Endothelial cell of umbilical vein (primary cell): ENCODE measurements around the gene RIOK2. TPM values are rescaled to one million over a fixed set of nuclear protein-coding genes. Genes with fewer than 3 reads are reported as not detected.
A peak's percentile ranks its signal among the peaks of the same experiment; 100 is the strongest.

Experiments
- BruUV-seq: library from RNA; stranded (reverse); fragments of 400-500 nt; replicated peaks from 2 replicates; lab custom pipeline; 2021; lab: Mats Ljungman, UMichigan
- CTCF ChIA-PET: fragments of 300-600, 350-600 bp; sonication (Branson Sonifier 250); formaldehyde crosslinking; loops from one replicate; lab custom pipeline; 2021; ENCODE audit warnings: antibody characterized with exemption, inconsistent platforms; lab: Charles Lee
- POLR2A ChIA-PET: fragments of 300-600, 350-600 bp; sonication (Branson Sonifier 250); formaldehyde crosslinking; loops from one replicate; lab custom pipeline; 2021; ENCODE audit warnings: antibody characterized with exemption, inconsistent platforms; lab: Charles Lee
- DNase-seq: peaks from one replicate; pipeline ENCODE4 v3.0.0-alpha.2; 2011; ENCODE audit warnings: low read depth, low spot score
- FAIRE-seq: peaks from 2 replicates; lab custom pipeline; 2011; peaks lifted over from hg19 to GRCh38; lab: Jason Lieb, UNC
- H2AFZ ChIP-seq: 2 replicates; pipeline ENCODE4 v1.6.0; 2012; ENCODE audit warnings: low read depth, low read length, control low read depth, inconsistent platforms
- H3K27ac ChIP-seq: 2 replicates; pipeline ENCODE4 v1.5.1; 2011; ENCODE audit warnings: low read depth, mild to moderate bottlenecking, control low read depth, low read length, moderate library complexity; ENCODE audit not compliant: insufficient read depth
- H3K27me3 ChIP-seq, 2 experiments: 2 replicates each; pipeline versions ENCODE4 v1.6.0 to v1.6.1; 2011; ENCODE audit warnings: low read length in 2 of 2, mixed read lengths in 1 of 2; ENCODE audit not compliant: control insufficient read depth in 2 of 2, insufficient read depth in 2 of 2
- H3K36me3 ChIP-seq, 2 experiments: 2 replicates in 1 of 2; 3 replicates in 1 of 2; pipeline ENCODE4 v1.5.1; 2011; ENCODE audit warnings: low read length in 2 of 2, mild to moderate bottlenecking in 1 of 2, moderate library complexity in 1 of 2; ENCODE audit not compliant: control insufficient read depth in 2 of 2, insufficient read depth in 2 of 2; ENCODE audit errors: extremely low read depth in 1 of 2
- H3K4me1 ChIP-seq: 3 replicates; pipeline ENCODE4 v1.5.1; 2011; ENCODE audit warnings: mild to moderate bottlenecking, low read length; ENCODE audit not compliant: control insufficient read depth, insufficient read depth; ENCODE audit errors: extremely low read depth
- H3K4me2 ChIP-seq: 2 replicates; pipeline ENCODE4 v1.6.1; 2011; ENCODE audit warnings: low read length, control low read depth, mixed read lengths; ENCODE audit not compliant: insufficient read depth
- H3K4me3 ChIP-seq, 3 experiments: fragments of 200-600 bp in 1 of 3; sonication (generic), shearing (Covaris generic) in 1 of 3; replicated peaks in 1 of 3; 2 replicates each; pipeline ENCODE4 v1.5.1; 2011 to 2016; ENCODE audit warnings: control low read depth in 3 of 3, low read length in 3 of 3, mild to moderate bottlenecking in 2 of 3, inconsistent platforms in 1 of 3, low read depth in 1 of 3, moderate library complexity in 1 of 3; ENCODE audit not compliant: insufficient read depth in 1 of 3
- H3K79me2 ChIP-seq: 2 replicates; pipeline ENCODE4 v1.6.0; 2012; ENCODE audit warnings: low read length, inconsistent platforms; ENCODE audit not compliant: control insufficient read depth, insufficient read depth
- H3K9ac ChIP-seq: replicated peaks from 2 replicates; pipeline ENCODE3; 2011; ENCODE audit warnings: low read length, control low read depth; ENCODE audit not compliant: insufficient read depth; ENCODE audit errors: extremely low read depth
- H3K9me1 ChIP-seq: replicated peaks from 3 replicates; pipeline ENCODE4 v1.6.0; 2011; ENCODE audit warnings: mild to moderate bottlenecking, low read length; ENCODE audit not compliant: control insufficient read depth, insufficient read depth; ENCODE audit errors: extremely low read depth
- H3K9me3 ChIP-seq: replicated peaks from 2 replicates; pipeline ENCODE4 v1.5.1; 2012; ENCODE audit warnings: low read length, inconsistent platforms; ENCODE audit not compliant: control insufficient read depth, insufficient read depth
- H4K20me1 ChIP-seq: replicated peaks from 2 replicates; pipeline ENCODE3; 2011; ENCODE audit warnings: mild to moderate bottlenecking, low read length; ENCODE audit not compliant: control insufficient read depth, insufficient read depth; ENCODE audit errors: extremely low read depth
- CTCF ChIP-seq, 2 donors: IDR thresholded peaks; 1 replicate in 1 of 2; 2 replicates in 1 of 2; pipeline ENCODE4 v1.5.1; 2011; ENCODE audit warnings: low read length in 2 of 2, mild to moderate bottlenecking in 2 of 2, moderate library complexity in 2 of 2, control low read depth in 1 of 2, inconsistent platforms in 1 of 2, low read depth in 1 of 2; ENCODE audit not compliant: insufficient read depth in 1 of 2; ENCODE audit errors: extremely low read depth in 1 of 2
- EZH2 ChIP-seq: IDR thresholded peaks from 2 replicates; pipeline ENCODE4 v1.6.1; 2012; ENCODE audit warnings: borderline replicate concordance, low read depth, mild to moderate bottlenecking, moderate library complexity, low read length, inconsistent platforms; ENCODE audit not compliant: severe bottlenecking
- FOS ChIP-seq: IDR thresholded peaks from 2 replicates; pipeline ENCODE4 v1.6.1; 2011; ENCODE audit warnings: mild to moderate bottlenecking, low read length, moderate library complexity, borderline replicate concordance; ENCODE audit not compliant: insufficient read depth
- GATA2 ChIP-seq: IDR thresholded peaks from 2 replicates; pipeline ENCODE4 v1.7.0; 2011; ENCODE audit warnings: low read depth, mild to moderate bottlenecking, moderate library complexity, mixed read lengths, low read length; ENCODE audit not compliant: insufficient read length, insufficient read depth
- JUN ChIP-seq: IDR thresholded peaks from 2 replicates; pipeline ENCODE4 v1.6.1; 2011; ENCODE audit warnings: borderline replicate concordance, low read depth; ENCODE audit not compliant: insufficient read length, insufficient read depth
- MYC ChIP-seq: IDR thresholded peaks from one replicate; pipeline ENCODE4 v1.6.1; 2011; ENCODE audit warnings: mild to moderate bottlenecking, low read depth, low read length
- POLR2A ChIP-seq: IDR thresholded peaks from 2 replicates; pipeline ENCODE4 v1.6.1; 2012; ENCODE audit warnings: low read depth, mild to moderate bottlenecking, control low read depth, low read length
- POLR2AphosphoS5 ChIP-seq: IDR thresholded peaks from 2 replicates; pipeline ENCODE4 v1.6.1; 2012; ENCODE audit warnings: low read depth, mild to moderate bottlenecking, control low read depth, low read length, moderate library complexity; ENCODE audit not compliant: insufficient read depth
- dilution Hi-C: fragments of 300-500 bp; cut with MboI; formaldehyde crosslinking; loops from one replicate; pipeline ENCODE4 v1.15.0; 2019; ENCODE audit warnings: low sequenced_read_pairs; ENCODE audit not compliant: extremely low pct_ligation_motif_present
- intact Hi-C: fragments of 100-400 bp; cut with micrococcal nuclease; formaldehyde crosslinking; loops from one replicate; pipeline ENCODE4 v1.10.0; 2022
- polyA plus RNA-seq, 4 experiments: library from polyadenylated mRNA; depleted of rRNA in 3 of 4; stranded (reverse) in 3 of 4; unstranded in 1 of 4; fragments of >200 nt; gene quantifications; 2 replicates each; pipeline versions ENCODE4 v1.2.1 to v1.2.3, GENCODE V29; 2011 to 2012; ENCODE audit warnings: missing spikeins in 1 of 4
- total RNA-seq: library from RNA; stranded (reverse); gene quantifications from 2 replicates; pipeline ENCODE4 v1.2.3, GENCODE V29; 2021
- TF ChIP-seq, protein P1 (sequence below): IDR thresholded peaks from 2 replicates; pipeline ENCODE4 v1.6.1; 2011; ENCODE audit not compliant: insufficient read depth, insufficient read length

Gene RIOK2
- total and polyA plus RNA-seq, 2 donors (not counting 3 experiments of a cell fraction or from before 2014, with no cell fraction given): 3.5 to 25.4 TPM

DNA sequence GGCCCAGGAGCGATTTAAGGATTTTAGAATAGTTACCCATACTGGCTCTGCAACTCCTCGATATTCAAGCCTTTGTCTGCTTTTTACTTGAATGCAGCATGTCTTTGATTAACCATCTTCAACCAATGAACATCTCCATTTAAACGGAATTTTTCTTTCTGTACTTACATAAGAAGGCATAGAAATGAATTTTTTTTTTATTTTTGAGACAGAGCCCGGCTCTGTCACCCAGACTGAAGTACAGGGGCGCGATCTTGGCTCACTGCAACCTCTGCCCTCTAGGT lies 825 bp upstream of the RIOK2 start:
- H4K20me1 ChIP-seq: no peaks in the 10 kb centered on the region
- POLR2A ChIA-PET: interaction anchor here (0.8 kb wide), 1 partner anchor 376 kb away, joined by 3 read pairs; the partner anchor contains the start of gene ERAP1
- CTCF ChIA-PET: interaction anchor here (0.8 to 2.2 kb wide), 2 partner anchors 47 to 654 kb away, joined by 3 to 8 read pairs; no protein-coding TSS in a partner anchor
- H2AFZ ChIP-seq: peak overlapping the region; percentile 39
- BruUV-seq: TSS peak; percentile 57
- peaks cover 15% of the 10 kb centered on the region for H3K4me1 ChIP-seq
- FAIRE-seq (no peak), DNase-seq (no peak)
- peak overlapping the region; percentile 85 for H3K27ac ChIP-seq
- TF ChIP-seq MYC (no peak), POLR2AphosphoS5 (no peak), POLR2A (no peak), FOS (no peak), CTCF (IDR thresholded peaks at IDR 0.05; ENCODE audit: extremely low read depth in 1 of 2, insufficient read depth in 1 of 2, low read depth in 1 of 2, low read length in 2 of 2) (no peak)
- no peaks in the 10 kb centered on the region for H3K9me3 ChIP-seq
- dilution Hi-C loops: no loop called here
- H3K9ac ChIP-seq: peak overlapping the region; percentile 85
- peak overlapping the region; percentile 94 for H3K4me2 ChIP-seq
- no peaks in the 10 kb centered on the region for H3K27me3 ChIP-seq
- H3K4me3 ChIP-seq: peak overlapping the region in 2 of 3 experiments; percentile 83 to 97
- no peaks in the 10 kb centered on the region for H3K36me3 ChIP-seq
- no peaks in the 10 kb centered on the region for H3K9me1 ChIP-seq
- intact Hi-C loops: loop anchor here (1.0 to 10.0 kb wide), 6 partner anchors 307 to 1851 kb away; partner anchors contain the start of genes ERAP2 and RGMB
- peaks cover 23% of the 10 kb centered on the region for H3K79me2 ChIP-seq

DNA sequence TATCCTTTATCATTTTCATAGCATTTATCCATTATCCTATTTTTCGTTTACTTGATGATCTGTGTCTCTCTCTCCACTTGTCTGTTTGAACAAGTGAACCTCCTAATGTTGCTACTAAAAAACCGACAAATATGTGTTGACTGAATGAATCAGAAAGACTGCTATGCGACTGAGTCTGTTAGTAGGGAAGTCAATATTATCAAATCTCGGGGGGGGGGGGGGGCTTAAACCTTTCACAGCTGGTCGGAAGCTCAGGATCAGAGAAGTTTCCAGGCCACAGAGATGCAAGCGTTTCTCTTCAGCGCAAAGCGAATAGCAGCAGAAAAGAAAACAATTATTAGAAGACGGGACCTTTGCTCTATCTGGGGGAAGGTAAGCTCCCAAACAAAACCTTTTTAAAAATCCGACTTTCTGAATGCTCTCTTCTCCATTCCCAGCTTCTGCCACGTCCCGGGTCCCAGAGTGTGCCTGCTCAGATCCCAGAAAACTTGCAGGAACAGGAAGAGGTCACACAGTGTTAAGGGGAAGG lies 412 bp downstream of the RIOK2 start:
- BruUV-seq: TSS peak; percentile 80
- DNase-seq (no peak), FAIRE-seq (peak; percentile 62)
- Histone ChIP-seq H3K27ac (peak overlapping the region; percentile 85), H3K4me1 (peaks cover 15% of the 10 kb centered on the region), H3K4me3 (peak overlapping the region; percentile 83 to 97 (median 91)), H3K9ac (peak overlapping the region; percentile 85), H3K36me3 (peaks cover 7 to 9% of the 10 kb centered on the region in 2 experiments), H3K27me3 (no peaks in the 10 kb centered on the region), H3K79me2 (peaks cover 25% of the 10 kb centered on the region), H2AFZ (peak overlapping the region; percentile 74), H3K9me1 (no peaks in the 10 kb centered on the region), H4K20me1 (no peaks in the 10 kb centered on the region), H3K9me3 (no peaks in the 10 kb centered on the region), H3K4me2 (peak overlapping the region; percentile 94)
- POLR2A ChIA-PET: interaction anchor here (0.6 to 0.8 kb wide), 2 partner anchors 55 to 1361 kb away, joined by 3 read pairs; no protein-coding TSS in a partner anchor
- dilution Hi-C loops: no loop called here
- intact Hi-C loops: loop anchor here (1.0 to 10.0 kb wide), 6 partner anchors 305 to 1852 kb away; partner anchors contain the start of genes ERAP2 and RGMB
- CTCF ChIA-PET: interaction anchor here (0.9 to 2.2 kb wide), 4 partner anchors 48 to 1614 kb away, joined by 4 to 8 read pairs (median 5); no protein-coding TSS in a partner anchor
- TF ChIP-seq MYC (no peak), FOS (no peak), CTCF (IDR thresholded peaks at IDR 0.05; ENCODE audit: extremely low read depth in 1 of 2, insufficient read depth in 1 of 2, low read depth in 1 of 2, low read length in 2 of 2) (no peak), POLR2AphosphoS5 (no peak), GATA2 (no peak), EZH2 (no peak), POLR2A (no peak), JUN (no peak)
- TF ChIP-seq, protein P1, sequence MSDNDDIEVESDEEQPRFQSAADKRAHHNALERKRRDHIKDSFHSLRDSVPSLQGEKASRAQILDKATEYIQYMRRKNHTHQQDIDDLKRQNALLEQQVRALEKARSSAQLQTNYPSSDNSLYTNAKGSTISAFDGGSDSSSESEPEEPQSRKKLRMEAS: no peak
